ENCODE measurements around the gene TNNC2. TPM values are rescaled to one million over a fixed set of nuclear protein-coding genes. Genes with fewer than 3 reads are reported as not detected.

The TNNC2 gene
- total RNA-seq, 1 experiment from 2014 or later: not detected

- POLR2A ChIA-PET (ENCODE audit: low non-redundant PET): no interaction called here
- Histone ChIP-seq H3K36me3 (ENCODE audit: insufficient read depth, low read length, poor library complexity, severe bottlenecking) (no peaks in the 10 kb centered on the region), H3K9me3 (ENCODE audit: low read depth, low read length, poor library complexity, severe bottlenecking) (no peaks in the 10 kb centered on the region), H3K4me3 (ENCODE audit: low read depth, low read length, poor library complexity, severe bottlenecking) (no peak overlapping the region), H3K4me1 (ENCODE audit: insufficient read depth, low read length, poor library complexity, severe bottlenecking) (no peaks in the 10 kb centered on the region), H3K27me3 (replicated peaks; ENCODE audit: insufficient read depth, low read depth, low read length, poor library complexity) (no peaks in the 10 kb centered on the region), H3K27ac (ENCODE audit: low read depth, low read length, poor library complexity, severe bottlenecking) (no peak overlapping the region)
- no peak for DNase-seq (ENCODE audit: low spot score)
- CTCF ChIA-PET: no interaction called here
- BruUV-seq (replicated peaks): no TSS peak
- no peak for TF ChIP-seq EZH2 (IDR thresholded peaks at IDR 0.05; ENCODE audit: borderline replicate concordance, low read depth, low read length, poor library complexity, severe bottlenecking)
- TF ChIP-seq, protein P1, sequence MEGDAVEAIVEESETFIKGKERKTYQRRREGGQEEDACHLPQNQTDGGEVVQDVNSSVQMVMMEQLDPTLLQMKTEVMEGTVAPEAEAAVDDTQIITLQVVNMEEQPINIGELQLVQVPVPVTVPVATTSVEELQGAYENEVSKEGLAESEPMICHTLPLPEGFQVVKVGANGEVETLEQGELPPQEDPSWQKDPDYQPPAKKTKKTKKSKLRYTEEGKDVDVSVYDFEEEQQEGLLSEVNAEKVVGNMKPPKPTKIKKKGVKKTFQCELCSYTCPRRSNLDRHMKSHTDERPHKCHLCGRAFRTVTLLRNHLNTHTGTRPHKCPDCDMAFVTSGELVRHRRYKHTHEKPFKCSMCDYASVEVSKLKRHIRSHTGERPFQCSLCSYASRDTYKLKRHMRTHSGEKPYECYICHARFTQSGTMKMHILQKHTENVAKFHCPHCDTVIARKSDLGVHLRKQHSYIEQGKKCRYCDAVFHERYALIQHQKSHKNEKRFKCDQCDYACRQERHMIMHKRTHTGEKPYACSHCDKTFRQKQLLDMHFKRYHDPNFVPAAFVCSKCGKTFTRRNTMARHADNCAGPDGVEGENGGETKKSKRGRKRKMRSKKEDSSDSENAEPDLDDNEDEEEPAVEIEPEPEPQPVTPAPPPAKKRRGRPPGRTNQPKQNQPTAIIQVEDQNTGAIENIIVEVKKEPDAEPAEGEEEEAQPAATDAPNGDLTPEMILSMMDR (conservative IDR thresholded peaks at IDR 0.05; ENCODE audit: low read depth, low read length): no peak
- intact Hi-C loops (cut with micrococcal nuclease; ENCODE audit: unreplicated experiment): no loop called here
Measured at GRCh38 chr20:45782890-45783289, 44.2 kb downstream of the TNNC2 start.

DNA sequence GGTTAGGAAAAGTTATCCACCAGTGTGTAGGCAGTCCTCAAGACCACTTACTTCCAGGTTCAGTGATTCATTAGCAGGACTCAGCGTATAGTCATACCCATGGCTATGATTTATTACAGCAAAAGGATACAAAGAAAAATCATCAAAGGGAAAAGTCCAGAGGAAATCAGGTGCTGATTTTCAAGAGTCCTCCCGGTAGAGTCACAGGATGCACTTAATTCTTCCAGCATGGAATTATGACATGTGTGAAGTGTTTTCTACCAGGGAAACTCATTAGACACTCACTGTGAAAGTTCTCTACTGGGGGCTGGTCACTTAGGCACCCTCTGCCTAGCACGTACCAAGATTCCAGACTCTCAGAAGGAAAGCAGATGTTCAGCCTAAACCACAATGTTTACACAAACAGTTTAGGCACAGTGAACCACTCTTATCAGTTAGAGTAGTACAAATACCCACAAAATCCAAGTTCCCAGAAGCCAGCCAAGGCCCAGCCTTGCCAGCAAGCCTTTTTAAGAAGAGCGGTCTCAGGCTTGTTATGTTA is 45.7 kb downstream of the TNNC2 start:
- Histone ChIP-seq H3K27me3 (replicated peaks; ENCODE audit: insufficient read depth, low read depth, low read length, poor library complexity) (no peaks in the 10 kb centered on the region), H3K4me1 (ENCODE audit: insufficient read depth, low read length, poor library complexity, severe bottlenecking) (no peaks in the 10 kb centered on the region), H3K27ac (ENCODE audit: low read depth, low read length, poor library complexity, severe bottlenecking) (no peak overlapping the region), H3K9me3 (ENCODE audit: low read depth, low read length, poor library complexity, severe bottlenecking) (no peaks in the 10 kb centered on the region), H3K36me3 (ENCODE audit: insufficient read depth, low read length, poor library complexity, severe bottlenecking) (no peaks in the 10 kb centered on the region), H3K4me3 (ENCODE audit: low read depth, low read length, poor library complexity, severe bottlenecking) (no peak overlapping the region)
- no peak for DNase-seq (ENCODE audit: low spot score)
- ChIA-PET CTCF (no interaction called here), POLR2A (ENCODE audit: low non-redundant PET) (no interaction called here)
- intact Hi-C loops (cut with micrococcal nuclease; ENCODE audit: unreplicated experiment): no loop called here
- TF ChIP-seq, protein P1 (conservative IDR thresholded peaks at IDR 0.05; ENCODE audit: low read depth, low read length): no peak
- no peak for TF ChIP-seq EZH2 (IDR thresholded peaks at IDR 0.05; ENCODE audit: borderline replicate concordance, low read depth, low read length, poor library complexity, severe bottlenecking)
- no TSS peak for BruUV-seq (replicated peaks)

DNA sequence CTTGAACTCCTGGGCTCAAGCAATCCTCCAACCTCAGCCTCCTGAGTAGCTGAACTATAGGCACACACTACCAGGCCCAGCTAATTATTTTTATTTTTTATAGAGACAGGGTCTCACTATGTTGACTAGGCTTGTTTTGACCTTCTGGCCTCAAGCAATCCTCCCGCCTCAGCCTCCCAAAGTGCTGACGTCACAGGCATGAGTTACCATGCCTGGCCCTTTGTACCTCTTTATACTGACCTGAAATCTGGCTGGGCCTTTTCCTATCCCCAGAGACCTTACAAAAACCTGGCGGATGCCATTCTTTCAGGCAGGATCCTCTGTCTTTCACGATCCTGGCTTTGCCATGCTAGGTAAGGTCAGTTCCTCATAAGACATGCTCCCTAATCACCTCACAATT is 47.0 kb downstream of the TNNC2 start:
- POLR2A ChIA-PET (ENCODE audit: low non-redundant PET): interaction anchor here (0.6 kb wide), 1 partner anchor 11 kb away, joined by 3 read pairs; the partner anchor contains the start of genes DNTTIP1 and WFDC3
- CTCF ChIA-PET: interaction anchor here (0.9 kb wide), 1 partner anchor 19 kb away, joined by 3 read pairs; no protein-coding TSS in a partner anchor
- Histone ChIP-seq H3K9me3 (ENCODE audit: low read depth, low read length, poor library complexity, severe bottlenecking) (no peaks in the 10 kb centered on the region), H3K4me3 (ENCODE audit: low read depth, low read length, poor library complexity, severe bottlenecking) (no peak overlapping the region), H3K27ac (ENCODE audit: low read depth, low read length, poor library complexity, severe bottlenecking) (no peak overlapping the region), H3K36me3 (ENCODE audit: insufficient read depth, low read length, poor library complexity, severe bottlenecking) (no peaks in the 10 kb centered on the region), H3K27me3 (replicated peaks; ENCODE audit: insufficient read depth, low read depth, low read length, poor library complexity) (no peaks in the 10 kb centered on the region), H3K4me1 (ENCODE audit: insufficient read depth, low read length, poor library complexity, severe bottlenecking) (no peaks in the 10 kb centered on the region)
- BruUV-seq (replicated peaks): no TSS peak
- intact Hi-C loops (cut with micrococcal nuclease; ENCODE audit: unreplicated experiment): no loop called here
- TF ChIP-seq, protein P1 (conservative IDR thresholded peaks at IDR 0.05; ENCODE audit: low read depth, low read length): no peak
- TF ChIP-seq EZH2 (IDR thresholded peaks at IDR 0.05; ENCODE audit: borderline replicate concordance, low read depth, low read length, poor library complexity, severe bottlenecking): no peak
- DNase-seq (ENCODE audit: low spot score): no peak

All from A673 (cell line).